Activated naive CD8-positive, alpha-beta T cell (primary cell): ENCODE data around the gene WASL.
"Not testable (repeated sequence)": the region's sequence is repeated elsewhere in the genome, so short reads cannot be mapped to it uniquely, and the experiment has no call there.

Experiments
- H3K27ac Mint-ChIP-seq: one replicate; pipeline ENCODE4 v1.8.0; 2021; ENCODE audit warnings: mixed read lengths
- H3K27me3 Mint-ChIP-seq: one replicate; pipeline ENCODE4 v1.8.0; 2021; ENCODE audit warnings: mixed read lengths
- H3K36me3 Mint-ChIP-seq: one replicate; pipeline ENCODE4 v1.8.0; 2021; ENCODE audit warnings: mixed read lengths
- H3K4me1 Mint-ChIP-seq: one replicate; pipeline ENCODE4 v1.8.0; 2021; ENCODE audit warnings: low read depth, mixed read lengths
- H3K4me3 Mint-ChIP-seq: one replicate; pipeline ENCODE4 v1.8.0; 2021; ENCODE audit warnings: mild to moderate bottlenecking, mixed read lengths
- H3K9me3 Mint-ChIP-seq: one replicate; pipeline ENCODE4 v1.8.0; 2021; ENCODE audit warnings: low read depth, mixed read lengths

WASL gene

GRCh38 chr7:123750389-123751230 is 1.8 kb upstream of the WASL start:
- Mint-ChIP-seq H3K9me3 (no peaks in the 10 kb centered on the region), H3K27ac (peak overlapping the region; percentile 61), H3K27me3 (no peaks in the 10 kb centered on the region), H3K4me1 (peaks cover 55% of the 10 kb centered on the region), H3K4me3 (peak overlapping the region; percentile 74), H3K36me3 (no peaks in the 10 kb centered on the region)

- H3K27me3 Mint-ChIP-seq: no peaks in the 10 kb centered on the region
Measured at GRCh38 chr7:123749537-123749857, 694 bp upstream of the WASL start.

GRCh38 chr7:123748171-123748733 is 551 bp downstream of the WASL start:
- Mint-ChIP-seq H3K9me3 (no peaks in the 10 kb centered on the region), H3K27me3 (no peaks in the 10 kb centered on the region), H3K4me1 (peaks cover 68% of the 10 kb centered on the region), H3K4me3 (peak overlapping the region; percentile 98), H3K27ac (peak overlapping the region; percentile 92), H3K36me3 (no peaks in the 10 kb centered on the region)

More at GRCh38 chr7:123749537-123749857, 694 bp upstream of the WASL start:
- Mint-ChIP-seq H3K9me3 (no peaks in the 10 kb centered on the region), H3K4me1 (peaks cover 57% of the 10 kb centered on the region), H3K36me3 (no peaks in the 10 kb centered on the region), H3K4me3 (peak overlapping the region; percentile 98), H3K27ac (peak overlapping the region; percentile 95)

- Mint-ChIP-seq H3K27ac (peak overlapping the region; percentile 92), H3K9me3 (no peaks in the 10 kb centered on the region), H3K36me3 (no peaks in the 10 kb centered on the region), H3K27me3 (no peaks in the 10 kb centered on the region), H3K4me1 (peaks cover 73% of the 10 kb centered on the region), H3K4me3 (peak overlapping the region; percentile 98)
Measured at GRCh38 chr7:123747620-123748141, 1.1 kb downstream of the WASL start.

- Mint-ChIP-seq H3K27ac (peak overlapping the region; percentile 92), H3K9me3 (no peaks in the 10 kb centered on the region), H3K27me3 (no peaks in the 10 kb centered on the region), H3K36me3 (no peaks in the 10 kb centered on the region), H3K4me1 (peaks cover 76% of the 10 kb centered on the region), H3K4me3 (peak overlapping the region; percentile 98)
Measured at GRCh38 chr7:123746931-123747488, 1.8 kb downstream of the WASL start.

- peak overlapping the region; percentile 54 for H3K27ac Mint-ChIP-seq
- peak overlapping the region; percentile 98 for H3K4me3 Mint-ChIP-seq
- no peaks in the 10 kb centered on the region for H3K27me3 Mint-ChIP-seq
- no peaks in the 10 kb centered on the region for H3K9me3 Mint-ChIP-seq
- peaks cover 71% of the 10 kb centered on the region for H3K4me1 Mint-ChIP-seq
- H3K36me3 Mint-ChIP-seq: no peaks in the 10 kb centered on the region
Measured at GRCh38 chr7:123746055-123746454, 2.7 kb downstream of the WASL start.

GRCh38 chr7:123745437-123745836 is 3.4 kb downstream of the WASL start:
- H3K9me3 Mint-ChIP-seq: no peaks in the 10 kb centered on the region
- peaks cover 72% of the 10 kb centered on the region for H3K4me1 Mint-ChIP-seq
- peak overlapping the region; percentile 9 for H3K4me3 Mint-ChIP-seq
- no peaks in the 10 kb centered on the region for H3K27me3 Mint-ChIP-seq
- no peaks in the 10 kb centered on the region for H3K36me3 Mint-ChIP-seq
- no peak overlapping the region for H3K27ac Mint-ChIP-seq

GRCh38 chr7:123744416-123744815 is 4.4 kb downstream of the WASL start:
- Mint-ChIP-seq H3K27me3 (no peaks in the 10 kb centered on the region), H3K27ac (no peak overlapping the region), H3K4me3 (peak overlapping the region; percentile 9), H3K4me1 (peaks cover 73% of the 10 kb centered on the region), H3K9me3 (no peaks in the 10 kb centered on the region), H3K36me3 (no peaks in the 10 kb centered on the region)

- Mint-ChIP-seq H3K36me3 (peaks cover 8% of the 10 kb centered on the region), H3K27me3 (no peaks in the 10 kb centered on the region), H3K4me1 (peaks cover 71% of the 10 kb centered on the region)
Measured at GRCh38 chr7:123741940-123742339, 6.9 kb downstream of the WASL start.

GRCh38 chr7:123738808-123739207 is 10.0 kb downstream of the WASL start:
- Mint-ChIP-seq H3K4me3 (no peak overlapping the region), H3K4me1 (peaks cover 55% of the 10 kb centered on the region), H3K27me3 (no peaks in the 10 kb centered on the region)

More at GRCh38 chr7:123741940-123742339, 6.9 kb downstream of the WASL start:
- Mint-ChIP-seq H3K4me3 (no peak overlapping the region), H3K9me3 (peaks cover 4% of the 10 kb centered on the region), H3K27ac (no peak overlapping the region)

GRCh38 chr7:123738356-123738755 is 10.4 kb downstream of the WASL start:
- no peaks in the 10 kb centered on the region for H3K27me3 Mint-ChIP-seq
- no peak overlapping the region for H3K27ac Mint-ChIP-seq
- H3K4me1 Mint-ChIP-seq: peaks cover 55% of the 10 kb centered on the region
- peaks cover 13% of the 10 kb centered on the region for H3K9me3 Mint-ChIP-seq
- H3K36me3 Mint-ChIP-seq: peaks cover 24% of the 10 kb centered on the region
- H3K4me3 Mint-ChIP-seq: no peak overlapping the region

More at GRCh38 chr7:123738808-123739207, 10.0 kb downstream of the WASL start:
- peaks cover 13% of the 10 kb centered on the region for H3K9me3 Mint-ChIP-seq
- no peak overlapping the region for H3K27ac Mint-ChIP-seq
- peaks cover 19% of the 10 kb centered on the region for H3K36me3 Mint-ChIP-seq

- not testable (repeated sequence) for H3K27ac Mint-ChIP-seq, H3K27me3 Mint-ChIP-seq, H3K4me3 Mint-ChIP-seq
- H3K9me3 Mint-ChIP-seq: peaks cover 19% of the 10 kb centered on the region
- H3K36me3 Mint-ChIP-seq: peaks cover 33% of the 10 kb centered on the region
- H3K4me1 Mint-ChIP-seq: peaks cover 56% of the 10 kb centered on the region
Measured at GRCh38 chr7:123737168-123737674, 11.6 kb downstream of the WASL start.

GRCh38 chr7:123735539-123735938 is 13.3 kb downstream of the WASL start:
- Mint-ChIP-seq H3K4me1 (peaks cover 60% of the 10 kb centered on the region), H3K36me3 (peaks cover 36% of the 10 kb centered on the region), H3K27me3 (no peaks in the 10 kb centered on the region), H3K27ac (no peak overlapping the region), H3K9me3 (peaks cover 25% of the 10 kb centered on the region), H3K4me3 (no peak overlapping the region)

- Mint-ChIP-seq H3K27me3 (no peaks in the 10 kb centered on the region), H3K36me3 (peaks cover 36% of the 10 kb centered on the region), H3K9me3 (peaks cover 25% of the 10 kb centered on the region), H3K4me1 (peaks cover 59% of the 10 kb centered on the region), H3K27ac (no peak overlapping the region), H3K4me3 (no peak overlapping the region)
Measured at GRCh38 chr7:123734498-123734897, 14.3 kb downstream of the WASL start.
